Measurements from ENCODE around the gene ECM1. TPM values are rescaled to one million over a fixed set of nuclear protein-coding genes. Genes with fewer than 3 reads are reported as not detected.

ECM1 gene
- total RNA-seq, 2 donors from 2014 or later: 40.6 to 42.2 TPM

DNA sequence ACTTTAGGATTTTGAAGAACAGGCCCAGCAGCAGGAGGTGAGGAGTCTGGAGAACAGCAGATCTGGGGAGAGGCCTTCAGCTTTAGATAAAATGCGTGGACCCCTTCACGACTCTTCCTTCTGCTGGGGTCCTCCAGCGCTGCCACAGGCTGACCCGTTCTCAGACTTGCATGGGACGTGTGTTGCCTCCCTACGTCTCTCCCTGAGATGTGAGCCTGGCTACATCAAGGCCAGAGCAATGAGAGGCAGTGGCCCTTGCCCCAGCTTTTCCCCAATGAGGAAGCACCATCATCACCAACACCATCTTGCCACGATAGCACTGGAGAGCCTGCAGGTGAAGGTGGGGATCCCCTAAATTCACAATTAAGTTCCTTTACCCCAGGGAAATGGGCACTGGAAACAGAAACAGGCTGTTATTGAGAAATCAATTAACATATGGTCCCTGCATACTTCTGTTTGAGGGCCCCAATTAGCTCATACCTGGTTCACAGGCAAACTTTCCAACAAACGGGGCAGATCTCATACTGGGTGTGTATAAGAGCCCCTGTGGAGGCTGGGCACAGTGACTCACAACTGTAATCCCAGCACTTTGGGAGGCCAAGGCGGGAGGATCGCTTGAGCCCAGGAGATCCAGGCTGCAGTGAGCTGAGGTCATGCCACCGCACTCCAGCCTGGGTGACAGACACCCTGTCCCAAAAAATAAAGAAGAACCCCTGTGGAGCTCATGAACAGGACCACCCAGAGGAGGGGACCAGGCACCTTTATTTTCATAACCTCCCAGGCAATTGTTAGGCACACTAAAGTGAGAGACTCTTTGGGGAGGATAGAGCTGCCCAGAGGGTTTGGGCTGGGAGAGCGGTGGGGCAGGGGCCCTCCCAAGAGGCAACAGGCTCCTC, 29.2 kb downstream of the ECM1 start:
- DNase-seq: no peak
- ATAC-seq: no peak
- intact Hi-C loops (cut with DNase I): loop anchor here in 1 of 2 donors (10.0 kb wide), 1 partner anchor 72 kb away; no protein-coding TSS in a partner anchor

DNA sequence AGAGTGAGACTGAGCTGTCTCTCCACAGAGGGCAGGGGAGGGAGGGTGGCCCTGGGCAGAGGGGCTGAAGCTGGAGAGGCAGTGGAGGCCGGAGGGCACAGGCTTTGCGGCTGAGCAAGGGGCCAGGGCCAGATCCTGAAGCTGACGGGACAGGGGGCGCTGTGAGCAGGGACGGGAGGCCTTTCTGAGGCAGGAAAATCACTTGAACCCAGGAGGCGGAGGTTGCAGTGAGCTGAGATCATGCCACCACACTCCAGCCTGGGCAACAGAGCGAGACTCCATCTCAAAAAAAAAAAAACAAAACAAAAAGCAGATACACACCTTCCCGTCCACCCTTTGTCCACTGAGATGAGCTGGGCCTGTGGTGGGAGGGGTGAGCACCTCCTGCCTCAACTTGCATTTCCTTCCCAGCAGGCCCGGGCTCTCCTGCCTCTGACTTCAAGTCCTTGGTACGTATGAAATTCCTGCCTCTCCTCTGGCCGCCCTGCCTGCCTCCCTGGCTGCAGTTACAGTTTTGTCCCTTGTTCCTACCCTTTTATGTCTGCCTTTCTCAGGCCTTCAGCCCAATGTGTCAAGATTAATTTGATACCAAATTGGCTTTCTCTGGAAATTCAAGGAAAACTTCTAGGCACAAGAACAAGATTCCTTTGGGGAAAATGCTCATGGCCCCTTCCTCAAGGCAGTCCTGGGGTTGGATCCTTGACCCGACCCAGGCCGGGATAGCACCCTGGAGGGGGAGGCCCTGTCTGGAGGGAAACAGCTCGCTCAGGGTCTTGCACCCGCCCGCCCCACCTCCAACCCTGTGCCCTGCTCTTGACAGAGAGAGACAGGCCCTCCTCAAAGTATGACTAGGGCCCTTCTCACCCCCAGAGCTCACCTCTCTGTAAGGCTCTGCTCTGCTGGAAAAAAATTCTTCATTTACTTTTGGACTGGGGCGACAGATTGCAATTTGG, 30.1 kb downstream of the ECM1 start:
- DNase-seq (peak; percentile 60), ATAC-seq (peak; percentile 34 to 35)
- intact Hi-C loops (cut with DNase I): loop anchor here in 1 of 2 donors (10.0 kb wide), 1 partner anchor 73 kb away; no protein-coding TSS in a partner anchor

DNA sequence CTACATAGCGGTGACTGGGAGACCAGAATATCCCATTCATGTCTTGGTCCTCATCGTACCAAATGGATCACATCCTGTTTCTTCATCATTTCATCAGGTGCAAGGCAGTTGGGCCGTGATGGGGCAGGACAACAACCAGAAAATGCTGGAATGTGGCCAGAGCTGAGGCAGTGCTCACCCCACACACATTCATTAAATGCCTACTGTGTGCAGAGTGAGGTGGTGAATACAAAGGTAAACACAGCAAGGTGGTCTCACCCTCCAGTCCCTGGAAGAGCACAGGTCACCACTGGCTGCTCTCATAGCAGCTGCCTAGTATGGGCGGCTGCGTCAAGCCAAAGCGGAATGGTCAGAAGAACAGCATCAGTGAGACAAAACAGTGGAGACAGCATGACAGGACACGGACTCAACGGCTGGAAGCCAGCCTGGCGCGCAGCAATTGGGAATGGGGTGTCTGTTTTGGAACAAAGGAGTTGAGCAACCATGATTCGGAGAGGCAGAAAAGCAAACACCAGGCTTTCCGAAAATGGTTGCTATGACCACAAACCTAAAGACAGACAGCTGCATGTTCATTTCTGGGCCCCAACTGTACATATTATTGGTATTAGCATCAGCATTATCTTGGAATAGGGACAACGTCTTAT, 35.7 kb downstream of the ECM1 start:
- ATAC-seq: peak; percentile 61 to 65
- peak; percentile 71 for DNase-seq
- intact Hi-C loops (cut with DNase I): no loop called here

DNA sequence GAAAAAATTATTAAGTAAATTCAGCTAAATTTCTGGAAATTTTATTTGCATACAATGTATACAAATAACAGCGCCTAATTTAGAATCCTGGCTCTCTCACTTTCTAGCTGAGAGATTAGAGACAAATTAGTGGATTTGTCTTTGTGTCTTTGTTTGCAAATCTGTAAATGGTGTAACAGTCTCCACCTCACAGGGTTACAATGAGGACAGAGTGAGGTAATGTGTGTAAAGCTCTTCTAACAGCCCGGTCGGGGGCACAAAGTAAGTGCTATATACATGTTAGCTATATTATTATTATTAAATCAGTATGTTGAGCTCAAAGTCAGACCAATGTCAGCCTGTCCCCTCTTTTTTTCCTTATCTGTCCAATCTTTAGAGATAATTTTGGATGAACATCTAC, 36.3 kb downstream of the ECM1 start:
- intact Hi-C loops (cut with DNase I): no loop called here
- DNase-seq: peak; percentile 9
- ATAC-seq: no peak

DNA sequence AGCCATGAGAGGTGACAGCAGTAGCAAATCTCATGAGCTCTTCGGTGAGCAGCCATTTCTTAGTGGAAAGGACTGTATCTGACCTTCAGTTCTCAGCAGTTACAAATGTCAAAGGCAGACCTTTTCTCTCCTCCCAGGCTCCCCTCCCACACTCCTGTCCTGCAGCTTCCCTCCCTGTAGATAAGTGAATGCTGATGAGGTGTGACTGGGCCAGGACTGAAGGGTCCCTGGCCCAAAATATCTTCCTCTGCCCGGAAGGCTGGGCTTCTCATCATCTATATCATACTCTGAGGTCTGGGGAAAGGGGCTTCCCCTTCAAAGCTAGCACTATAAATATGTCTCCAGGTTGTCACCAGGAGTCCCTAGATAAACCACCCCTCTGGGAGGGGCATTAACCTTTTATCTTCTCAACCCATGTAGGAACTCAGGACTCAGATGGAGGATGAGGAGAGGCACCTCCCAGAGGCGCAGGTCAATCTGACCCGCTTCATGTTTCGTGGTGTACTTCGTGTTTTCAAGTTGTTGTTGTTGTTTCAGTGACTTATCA, 37.6 kb downstream of the ECM1 start:
- DNase-seq: peak; percentile 13
- ATAC-seq: no peak
- intact Hi-C loops (cut with DNase I): no loop called here

DNA sequence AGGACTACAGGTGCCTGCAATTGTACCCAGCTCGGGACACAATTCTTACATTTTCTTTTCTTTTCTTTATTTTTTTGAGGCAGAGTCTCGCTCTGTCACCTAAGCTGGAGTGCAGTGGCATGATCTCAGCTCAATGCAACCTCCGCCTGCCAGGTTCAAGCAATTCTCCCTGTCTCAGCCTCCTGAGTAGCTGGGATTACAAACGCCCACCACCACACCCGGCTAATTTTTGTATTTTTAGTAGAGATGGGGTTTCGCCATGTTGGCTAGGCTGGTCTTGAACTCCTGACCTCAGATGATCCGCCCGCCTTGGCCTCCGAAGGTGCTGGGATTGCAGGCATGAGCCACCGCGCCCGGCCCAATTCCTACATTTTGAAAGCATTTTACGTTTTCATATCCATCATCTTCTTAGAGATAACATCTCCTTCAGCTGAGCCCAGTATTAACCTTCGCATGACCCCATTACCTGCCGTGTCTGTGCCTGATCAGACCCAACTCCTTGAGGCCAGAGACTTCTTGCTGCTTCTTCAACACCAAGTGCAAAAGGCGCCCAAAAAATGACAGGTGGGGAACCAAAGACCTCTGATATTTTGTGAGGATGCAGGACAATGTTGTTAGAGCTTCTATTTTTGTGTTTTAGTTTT, 38.5 kb downstream of the ECM1 start:
- intact Hi-C loops (cut with DNase I): no loop called here
- ATAC-seq (no peak), DNase-seq (no peak)

DNA sequence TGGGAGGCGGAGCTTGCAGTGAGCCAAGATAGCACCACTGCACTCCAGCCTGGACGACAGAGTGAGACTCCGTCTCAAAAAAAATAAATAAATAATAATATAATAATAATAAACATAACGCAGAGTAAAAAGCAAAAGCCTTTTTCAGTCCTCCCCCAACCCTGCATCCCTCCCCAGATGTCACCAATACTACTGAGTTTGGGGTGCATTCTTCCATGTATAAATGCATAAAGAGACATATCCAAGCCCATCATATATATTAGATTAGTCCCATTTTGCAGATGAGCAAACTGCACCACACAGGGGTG, 40.4 kb downstream of the ECM1 start:
- DNase-seq (no peak), ATAC-seq (no peak)
- intact Hi-C loops (cut with DNase I): no loop called here

DNA sequence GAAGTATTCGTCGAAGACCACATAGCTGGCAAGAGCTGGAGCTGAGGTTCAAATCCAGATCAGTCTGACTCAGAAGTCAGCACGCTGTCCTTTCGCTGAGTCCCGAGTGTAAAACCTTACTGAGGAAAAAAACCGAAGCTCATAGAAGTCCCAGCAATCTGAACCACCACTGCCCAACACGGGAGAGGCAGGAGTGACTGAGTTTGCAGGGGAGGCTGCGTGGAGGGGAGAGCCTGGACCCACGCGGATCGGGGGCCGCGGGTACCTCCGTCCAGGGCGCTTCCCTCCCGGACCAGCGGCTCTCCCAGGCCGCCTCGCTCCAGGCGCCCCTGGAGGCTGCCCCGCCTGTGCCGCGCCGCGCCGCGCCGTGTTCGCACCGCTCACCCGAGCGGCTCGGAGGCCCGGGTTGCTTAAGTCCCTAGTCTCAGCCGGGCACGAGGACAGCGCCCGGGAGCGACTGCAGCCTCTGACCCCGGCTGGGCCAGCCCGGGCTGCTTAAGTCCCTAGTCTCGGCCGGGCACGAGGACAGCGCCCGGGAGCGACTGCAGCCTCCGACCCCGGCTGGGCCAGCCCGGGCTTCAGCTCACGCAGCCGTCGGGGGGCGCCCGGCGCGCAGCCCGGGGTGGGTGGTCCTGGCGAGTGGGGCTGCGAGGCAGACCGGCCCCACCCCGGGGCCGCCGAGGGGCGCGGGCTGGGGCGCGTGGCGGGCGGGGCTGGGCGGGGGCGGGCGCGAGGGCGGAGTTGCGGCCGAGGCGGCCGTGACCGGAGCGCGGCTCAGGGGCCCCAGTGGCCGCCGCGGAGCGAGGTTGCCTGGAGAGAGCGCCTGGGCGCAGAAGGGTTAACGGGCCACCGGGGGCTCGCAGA, 41.0 kb downstream of the ECM1 start, which contains the start of gene ADAMTSL4:
TSS of gene ADAMTSL4 (plus strand) at position 777 of the 864 bp plus-strand sequence. CDS start 2,881 bp downstream, outside the sequence.
- intact Hi-C loops (cut with DNase I): no loop called here
- ATAC-seq (peak; percentile 39 to 54), DNase-seq (no peak)

DNA sequence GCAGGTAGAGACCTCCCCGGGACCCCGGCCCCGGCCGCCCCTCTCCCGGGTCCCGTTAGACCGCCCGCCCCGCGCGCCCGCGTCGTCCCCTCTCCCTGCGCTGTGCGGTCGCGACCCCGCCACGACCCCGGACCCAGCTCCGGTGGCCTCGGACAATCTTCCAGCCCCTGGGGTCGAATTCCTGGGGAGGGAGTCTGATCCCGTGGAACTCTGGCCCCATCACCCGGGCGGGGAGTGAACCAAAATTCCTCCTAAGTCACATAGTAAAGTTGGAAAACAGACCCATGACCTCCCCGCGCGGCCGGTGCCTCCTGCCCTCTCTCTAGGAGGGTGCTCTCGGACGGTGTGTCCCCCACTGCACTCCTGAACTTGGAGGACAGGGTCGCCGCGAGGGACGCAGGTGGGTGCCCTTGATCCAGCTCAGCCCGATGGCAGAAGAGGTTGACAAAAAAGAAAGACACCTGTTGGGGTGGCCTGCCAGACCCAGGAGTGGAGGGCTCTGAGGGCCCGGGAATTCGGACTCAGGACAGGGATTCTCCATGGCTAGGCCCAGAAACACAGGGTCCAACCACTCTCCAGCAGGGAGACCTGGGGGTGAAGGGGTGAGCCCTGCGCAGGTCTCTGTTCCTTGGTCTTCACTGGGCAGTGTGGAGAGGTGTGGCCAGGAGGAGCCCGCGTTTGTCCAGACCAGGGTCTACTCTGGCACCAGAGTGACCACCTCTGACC, 41.8 kb downstream of the ECM1 start:
- ATAC-seq: peak; percentile 7
- intact Hi-C loops (cut with DNase I): no loop called here
- DNase-seq: no peak

DNA sequence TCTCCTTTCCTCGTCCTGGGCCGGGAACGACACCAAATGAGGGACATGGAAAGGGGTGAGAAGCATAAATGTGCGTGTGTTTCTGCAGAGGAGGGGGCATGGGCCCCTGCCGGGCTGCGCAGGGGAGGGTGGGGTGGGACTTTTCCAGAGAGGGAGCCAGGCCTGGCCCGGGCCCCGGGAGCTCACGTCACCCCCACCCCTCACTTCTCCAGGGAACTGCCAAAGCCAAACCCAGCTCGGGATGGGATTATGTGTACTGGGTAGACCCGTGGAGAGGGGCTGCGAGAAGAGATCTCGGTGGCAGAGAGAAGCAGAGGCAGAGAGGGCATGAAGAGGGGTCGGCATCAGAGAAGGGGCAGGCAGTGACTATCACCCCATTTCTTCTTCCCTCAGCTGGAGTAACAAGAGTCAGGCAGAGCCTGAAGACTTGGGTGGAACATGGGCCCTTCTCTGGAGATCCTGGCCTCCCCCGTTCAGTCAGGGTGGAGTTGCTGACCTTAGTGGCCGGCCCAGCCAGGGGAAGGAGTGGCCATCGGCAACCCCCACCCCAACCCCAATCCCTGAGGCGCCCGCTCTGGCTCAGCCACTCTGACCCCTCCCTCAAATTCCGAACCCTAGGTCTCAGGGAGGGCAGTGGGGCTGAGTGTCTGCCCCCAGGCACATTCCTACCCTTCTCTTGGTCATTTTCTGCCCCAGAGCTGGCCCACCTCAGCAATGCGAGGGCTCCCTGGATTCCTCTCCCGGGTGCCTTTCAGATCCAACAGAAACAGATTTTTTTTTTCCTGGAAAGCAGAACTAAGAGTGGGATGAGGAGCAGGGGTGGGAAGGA, 42.5 kb downstream of the ECM1 start:
- intact Hi-C loops (cut with DNase I): no loop called here
- ATAC-seq (peak; percentile 13 to 18), DNase-seq (peak; percentile 71)

DNA sequence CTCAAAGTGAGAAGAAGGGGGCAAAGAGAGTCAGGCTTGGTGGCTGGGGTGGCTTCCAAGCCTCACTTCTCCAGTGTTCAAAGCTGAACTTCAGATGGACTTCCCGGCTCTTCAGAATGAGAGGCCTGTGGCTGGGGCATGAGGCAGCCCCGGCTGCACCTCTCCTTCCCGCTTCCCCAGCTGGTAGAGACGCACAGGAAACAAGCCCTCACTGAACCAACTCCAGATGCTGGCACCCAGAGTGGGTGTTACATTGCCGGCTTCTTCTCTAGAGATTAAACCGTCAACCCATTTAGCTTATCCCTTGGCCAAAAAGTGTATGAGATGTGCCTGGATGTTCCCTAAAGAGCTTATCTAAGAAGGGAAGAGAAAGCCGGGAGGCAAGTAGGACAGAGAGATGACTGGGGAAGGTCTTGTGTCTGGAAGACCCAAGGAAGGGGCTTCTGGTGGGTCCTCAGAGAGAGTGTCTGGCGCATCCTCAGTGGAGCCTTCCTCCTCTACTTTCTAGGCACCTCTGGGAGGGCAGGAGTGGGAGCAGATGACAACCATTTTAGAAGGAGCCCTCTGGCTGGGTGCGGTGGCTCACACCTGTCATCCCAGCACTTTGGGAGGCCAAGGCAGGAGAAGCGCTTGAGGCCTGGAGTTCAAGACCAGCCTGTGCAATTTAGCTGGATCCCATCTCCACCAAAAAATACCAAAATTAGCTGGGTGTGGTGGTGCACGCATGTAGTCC, 43.3 kb downstream of the ECM1 start:
- DNase-seq: no peak
- intact Hi-C loops (cut with DNase I): no loop called here
- peak; percentile 2 to 3 for ATAC-seq

DNA sequence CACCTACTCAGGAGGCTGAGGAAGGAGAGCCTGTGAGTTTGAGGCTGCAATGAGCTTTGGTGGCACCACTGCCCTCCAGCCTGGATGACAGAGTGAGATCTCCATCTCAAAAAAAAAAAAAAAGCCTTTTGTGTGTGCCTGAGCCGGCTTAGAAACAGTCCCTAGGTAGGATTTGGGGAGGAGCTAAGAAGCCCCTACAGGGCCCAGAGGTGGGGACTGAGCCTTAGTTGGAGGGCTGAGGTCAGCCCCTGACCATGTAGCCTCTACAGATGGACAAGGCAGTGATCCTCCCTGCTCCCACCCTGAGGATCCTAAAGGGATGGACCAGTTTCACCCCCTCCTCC, 43.8 kb downstream of the ECM1 start:
- intact Hi-C loops (cut with DNase I): no loop called here
- DNase-seq (no peak), ATAC-seq (no peak)

DNA sequence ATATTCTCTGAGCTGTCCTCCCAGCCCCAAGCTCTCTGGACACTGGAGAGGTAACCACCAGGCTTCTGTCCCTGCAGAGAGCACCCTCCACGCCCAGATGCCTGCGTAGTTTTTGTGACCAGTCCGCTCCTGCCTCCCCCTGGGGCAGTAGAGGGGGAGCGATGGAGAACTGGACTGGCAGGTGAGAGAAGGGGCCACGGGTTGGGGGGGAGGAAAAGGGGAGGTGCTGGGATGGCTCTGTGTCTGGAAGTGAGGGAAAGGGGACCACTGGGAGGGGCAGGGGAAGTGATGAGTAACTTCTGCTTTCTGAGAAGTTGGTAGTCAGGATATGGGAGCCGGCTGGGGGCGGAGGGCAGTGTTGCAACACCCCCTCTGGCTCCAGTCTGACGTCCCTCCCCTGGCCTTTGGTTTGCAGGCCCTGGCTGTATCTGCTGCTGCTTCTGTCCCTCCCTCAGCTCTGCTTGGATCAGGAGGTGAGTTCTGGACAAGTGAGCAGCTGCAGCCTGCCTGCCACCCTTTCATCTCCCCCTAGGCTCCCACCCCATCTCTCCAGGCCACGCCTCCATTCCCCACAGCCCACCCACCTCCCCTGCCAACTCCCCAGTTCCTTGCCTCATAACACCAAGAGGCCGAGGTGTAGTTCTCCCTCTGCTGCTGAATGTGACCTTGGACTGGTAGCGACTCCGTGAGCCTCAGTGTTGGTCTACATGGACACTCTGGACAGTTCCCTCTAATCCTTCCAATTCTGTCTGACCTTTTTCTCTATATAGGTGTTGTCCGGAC, 44.4 kb downstream of the ECM1 start:
- ATAC-seq: peak; percentile 55 to 65
- peak; percentile 92 for DNase-seq
- intact Hi-C loops (cut with DNase I): no loop called here

DNA sequence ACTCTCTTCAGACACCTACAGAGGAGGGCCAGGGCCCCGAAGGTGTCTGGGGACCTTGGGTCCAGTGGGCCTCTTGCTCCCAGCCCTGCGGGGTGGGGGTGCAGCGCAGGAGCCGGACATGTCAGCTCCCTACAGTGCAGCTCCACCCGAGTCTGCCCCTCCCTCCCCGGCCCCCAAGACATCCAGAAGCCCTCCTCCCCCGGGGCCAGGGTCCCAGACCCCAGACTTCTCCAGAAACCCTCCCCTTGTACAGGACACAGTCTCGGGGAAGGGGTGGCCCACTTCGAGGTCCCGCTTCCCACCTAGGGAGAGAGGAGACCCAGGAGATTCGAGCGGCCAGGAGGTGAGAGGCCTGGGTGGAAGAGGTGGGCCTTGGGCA, 45.0 kb downstream of the ECM1 start:
- ATAC-seq (no peak), DNase-seq (peak; percentile 46)
- intact Hi-C loops (cut with DNase I): no loop called here
